K562 (cell line): ENCODE measurements around the gene LAT. TPM values are rescaled to one million over a fixed set of nuclear protein-coding genes. Genes with fewer than 3 reads are reported as not detected.

Source experiments
- ATAC-seq: fragments of 200-7000 bp; cut with Tn5 transposase; 3 replicates; pipeline ENCODE4 v1.9.1; 2020; ENCODE audit warnings: moderate library complexity
- Bru-seq: library from RNA; stranded (reverse); fragments of 400-500 nt; gene quantifications from one replicate; lab custom pipeline; 2021; lab: Mats Ljungman, UMichigan
- BruChase-seq, 2 experiments: library from RNA; stranded (reverse); fragments of 400-500 nt; gene quantifications; one replicate each; lab custom pipeline; 2021; lab: Mats Ljungman, UMichigan
- BruUV-seq: library from RNA; stranded (reverse); fragments of 400-500 nt; replicated peaks from 2 replicates; lab custom pipeline; 2021; lab: Mats Ljungman, UMichigan
- CTCF ChIA-PET: fragments of 300-600 bp; formaldehyde crosslinking; extraction: SDS; loops from one replicate; lab custom pipeline; 2021; ENCODE audit warnings: low intra/inter-chr PET ratio; lab: Yijun Ruan, JAX
- POLR2A ChIA-PET: fragments of 300-600, 350-650 bp; sonication (Branson Sonifier 250); formaldehyde crosslinking; extraction: SDS; loops from one replicate; lab custom pipeline; 2021; ENCODE audit warnings: antibody characterized with exemption, inconsistent platforms; lab: Yijun Ruan, JAX
- DNase-seq, 4 experiments: peaks; one replicate each; pipeline versions ENCODE4 v3.0.0 to v3.0.0-alpha.2; 2011 to 2018; ENCODE audit warnings: low spot score in 3 of 4, mixed read lengths in 3 of 4; ENCODE audit errors: extremely low read depth in 1 of 4
- FAIRE-seq: peaks from 2 replicates; lab custom pipeline; 2011; peaks lifted over from hg19 to GRCh38; lab: Jason Lieb, UNC
- H2AFZ ChIP-seq: 2 replicates; pipeline ENCODE4 v1.6.0; 2011; ENCODE audit warnings: low read depth, low read length, control low read depth, inconsistent platforms
- H3K27ac ChIP-seq: fragments of 200-600 bp; 3 replicates; pipeline ENCODE4 v1.8.0; 2011; ENCODE audit warnings: low read depth, mild to moderate bottlenecking, control low read depth, inconsistent platforms, low read length, moderate library complexity, mixed read lengths; ENCODE audit errors: extremely low read depth
- H3K27me3 ChIP-seq, 2 experiments: fragments of 300-600 bp in 1 of 2; 2 replicates in 1 of 2; 3 replicates in 1 of 2; pipeline versions ENCODE4 v1.6.0 to v1.8.0; 2011; ENCODE audit warnings: inconsistent platforms in 2 of 2, low read length in 2 of 2, mild to moderate bottlenecking in 1 of 2, mixed read lengths in 1 of 2, moderate library complexity in 1 of 2; ENCODE audit not compliant: control insufficient read depth in 2 of 2, insufficient read depth in 2 of 2
- H3K36me3 ChIP-seq: fragments of 300-600 bp; 3 replicates; pipeline ENCODE4 v1.8.0; 2011; ENCODE audit warnings: mild to moderate bottlenecking, low read length, inconsistent platforms; ENCODE audit not compliant: control insufficient read depth, insufficient read depth
- H3K4me1 ChIP-seq, 2 experiments: fragments of 200-600 bp in 1 of 2; replicated peaks in 1 of 2; 2 replicates in 1 of 2; 3 replicates in 1 of 2; pipeline versions ENCODE4 v1.5.1 to v1.8.0; 2011; ENCODE audit warnings: inconsistent platforms in 2 of 2, low read length in 2 of 2, mild to moderate bottlenecking in 1 of 2, mixed read lengths in 1 of 2, moderate library complexity in 1 of 2; ENCODE audit not compliant: control insufficient read depth in 2 of 2, insufficient read depth in 2 of 2
- H3K4me2 ChIP-seq: 2 replicates; pipeline ENCODE4 v1.6.1; 2011; ENCODE audit warnings: low read length, control low read depth, inconsistent platforms, mixed read lengths; ENCODE audit not compliant: insufficient read depth
- H3K4me3 ChIP-seq: fragments of 200-600 bp; sonication (generic), shearing (Covaris generic); 2 replicates; pipeline ENCODE4 v1.5.1; 2016; ENCODE audit warnings: control low read depth, inconsistent platforms
- H3K79me2 ChIP-seq: fragments of 200-600 bp; 3 replicates; pipeline ENCODE4 v1.8.0; 2011; ENCODE audit warnings: low read length, inconsistent platforms; ENCODE audit not compliant: control insufficient read depth, insufficient read depth
- H3K9ac ChIP-seq, 2 experiments: 2 replicates each; pipeline versions ENCODE4 v1.6.0 to v1.6.1; 2011; ENCODE audit warnings: low read depth in 2 of 2, low read length in 2 of 2, control low read depth in 1 of 2, inconsistent platforms in 1 of 2, mild to moderate bottlenecking in 1 of 2, mixed read lengths in 1 of 2; ENCODE audit not compliant: insufficient read depth in 1 of 2
- H3K9me1 ChIP-seq: one replicate; pipeline ENCODE4 v1.6.0; 2011; ENCODE audit warnings: inconsistent platforms, mild to moderate bottlenecking, low read length, moderate library complexity; ENCODE audit not compliant: control insufficient read depth, insufficient read depth
- H3K9me3 ChIP-seq: replicated peaks from 2 replicates; pipeline ENCODE4 v1.5.1; 2011; ENCODE audit warnings: low read depth, low read length, inconsistent platforms; ENCODE audit not compliant: control insufficient read depth, insufficient read depth
- H4K20me1 ChIP-seq: replicated peaks from 2 replicates; pipeline ENCODE4 v1.6.1; 2011; ENCODE audit warnings: low read length, inconsistent platforms, mixed read lengths; ENCODE audit not compliant: control insufficient read depth, insufficient read depth
- CC2D1A ChIP-seq: fragments of 450-650 bp; IDR thresholded peaks from 2 replicates; pipeline ENCODE4 v1.6.1; 2017; ENCODE audit warnings: mild to moderate bottlenecking
- ESRRB ChIP-seq: fragments of 250-450 bp; sonication (Bioruptor Pico); IDR thresholded peaks from 2 replicates; pipeline ENCODE4 v1.5.0; 2020; ENCODE audit warnings: mild to moderate bottlenecking, moderate library complexity, borderline replicate concordance
- ETS2 ChIP-seq: IDR thresholded peaks from 2 replicates; pipeline ENCODE4 v1.6.1; 2016; ENCODE audit warnings: borderline replicate concordance, missing genetic modification characterization, mild to moderate bottlenecking, moderate library complexity, missing compliant biosample characterization; ENCODE audit not compliant: poor library complexity, severe bottlenecking
- HCFC1 ChIP-seq: IDR thresholded peaks from 2 replicates; pipeline ENCODE4 v1.6.1; 2012; ENCODE audit warnings: low read depth, low read length, improper control_type of control experiment
- RBBP5 ChIP-seq: fragments of 200-600 bp; sonication (generic); IDR thresholded peaks from 2 replicates; pipeline ENCODE4 v1.6.1; 2012; ENCODE audit warnings: borderline replicate concordance, mild to moderate bottlenecking, low read length, control low read depth, inconsistent platforms; ENCODE audit not compliant: insufficient read depth, poor library complexity, severe bottlenecking
- ZC3H4 ChIP-seq: sonication (generic); formaldehyde crosslinking; IDR thresholded peaks from 2 replicates; pipeline ENCODE4 v1.9.0; 2021; ENCODE audit warnings: missing genetic modification reagents, borderline replicate concordance
- ZNF121 ChIP-seq: sonication (generic); formaldehyde crosslinking; conservative IDR thresholded peaks from 2 replicates; pipeline ENCODE4 v1.8.0; 2022; ENCODE audit warnings: missing genetic modification reagents
- WGBS: fragments of 100-300 bp; shearing (Covaris generic); methylation state at CpG from one replicate; pipeline ENCODE4 v1.1.6; 2016; ENCODE audit warnings: low coverage, mixed read lengths; ENCODE audit not compliant: insufficient coverage; ENCODE audit errors: missing lambda C conversion rate; 5-methylcytosine and 5-hydroxymethylcytosine counted together
- in situ Hi-C: fragments of 300-500 bp; cut with MboI; formaldehyde crosslinking; loops from 4 replicates; pipeline ENCODE4 v1.15.0; 2018; ENCODE audit warnings: inconsistent platforms, mixed read lengths
- intact Hi-C: fragments of 100-400 bp; cut with micrococcal nuclease; formaldehyde crosslinking; loops from 2 replicates; pipeline ENCODE4 v1.14.2; 2022
- long read RNA-seq, 3 experiments: library from polyadenylated mRNA in 2 of 3; library from RNA in 1 of 3; unstranded in 2 of 3; stranded (forward) in 1 of 3; transcript quantifications; one replicate each; pipeline ENCODE4 v2.0.0, GENCODE V29; 2019 to 2022
- polyA minus RNA-seq, 3 experiments: library from RNA; depleted of rRNA, polyadenylated mRNA; stranded (reverse); fragments of >200 nt; gene quantifications; 2 replicates each; pipeline ENCODE4 v1.2.3, GENCODE V29; 2011
- polyA plus RNA-seq, 8 experiments: library from polyadenylated mRNA; depleted of rRNA in 4 of 8; stranded (reverse) in 5 of 8; unstranded in 3 of 8; fragments of >200 nt; fragmentation: Nextera tagmentation in 2 of 8; fragmentation: Illumina TruSeq in 1 of 8; extraction: Ambion mirVana in 2 of 8; extraction: Trizol in 1 of 8; gene quantifications; 2 replicates each; pipeline versions ENCODE4 v1.2.1 to v1.2.3, GENCODE V29; 2011 to 2014; ENCODE audit warnings: inconsistent platforms in 1 of 8, missing spikeins in 1 of 8
- total RNA-seq, 7 experiments: library from RNA; depleted of rRNA in 6 of 7; stranded (reverse); fragments of >200 nt in 6 of 7; fragmentation: Illumina TruSeq in 2 of 7; extraction: Trizol in 2 of 7; gene quantifications; 2 replicates each; pipeline versions ENCODE4 v1.2.1 to v1.2.3, GENCODE V29; 2011 to 2021; ENCODE audit warnings: low replicate concordance in 1 of 7
- TF ChIP-seq, protein P1 (sequence below): fragments of 450-650 bp; IDR thresholded peaks from 2 replicates; pipeline ENCODE4 v1.6.1; 2016; ENCODE audit warnings: low read depth

LAT gene, protein sequence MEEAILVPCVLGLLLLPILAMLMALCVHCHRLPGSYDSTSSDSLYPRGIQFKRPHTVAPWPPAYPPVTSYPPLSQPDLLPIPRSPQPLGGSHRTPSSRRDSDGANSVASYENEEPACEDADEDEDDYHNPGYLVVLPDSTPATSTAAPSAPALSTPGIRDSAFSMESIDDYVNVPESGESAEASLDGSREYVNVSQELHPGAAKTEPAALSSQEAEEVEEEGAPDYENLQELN
- 11.1 and 32.8 TPM in 2 replicates for total RNA-seq (2011; cell fraction: chromatin; rRNA removed; ENCODE audit: low replicate concordance)
- total RNA-seq (2011; cell fraction: nucleolus; rRNA removed), result 20.5 and 21.2 TPM in 2 replicates
- 12.8 and 19.2 TPM in 2 replicates for total RNA-seq (2011; cell fraction: nucleoplasm; rRNA removed)
- 0.95 and 2.1 TPM in 2 replicates for total RNA-seq (2014; rRNA removed)
- total RNA-seq (2014; rRNA removed; fragmentation: Illumina TruSeq; extraction: Trizol), result 0.22 and 0.40 TPM in 2 replicates
- 2.0 and 2.3 TPM in 2 replicates for total RNA-seq (2015; rRNA removed; fragmentation: Illumina TruSeq; extraction: Trizol)
- total RNA-seq (2021), result 2.9 and 4.2 TPM in 2 replicates
- polyA plus RNA-seq (2011; rRNA removed), result 1.9 and 2.0 TPM in 2 replicates
- polyA plus RNA-seq (2011; cell fraction: cytosol; rRNA removed), result 0.86 and 2.0 TPM in 2 replicates
- 22.2 and 50.9 TPM in 2 replicates for polyA plus RNA-seq (2011; cell fraction: nucleus; rRNA removed)
- 2.9 and 5.7 TPM in 2 replicates for polyA plus RNA-seq (2012)
- polyA plus RNA-seq (2014; fragmentation: Illumina TruSeq; extraction: Trizol), result 1.3 and 1.7 TPM in 2 replicates
- under 1 TPM; 0.59 to 0.63 TPM for polyA plus RNA-seq (2014; fragmentation: Nextera tagmentation; extraction: Ambion mirVana)
- 1.6 and 3.2 TPM in 2 replicates for polyA plus RNA-seq (2014; rRNA removed)
- 0.24 and 0.25 TPM in 2 replicates for polyA minus RNA-seq (2011; rRNA and poly(A)+ RNA removed)
- 0.29 TPM in 1 of 2 replicates, not detected in the other for polyA minus RNA-seq (2011; cell fraction: cytosol; rRNA and poly(A)+ RNA removed)
- 2.2 and 3.0 TPM in 2 replicates for polyA minus RNA-seq (2011; cell fraction: nucleus; rRNA and poly(A)+ RNA removed)
- Bru-seq, nascent RNA, result percentile 33 among the genes with signal in this experiment
- percentile 53 among the genes with signal in this experiment for BruChase-seq, experiment 1, labeled RNA remaining after a 2-hour chase
- percentile 50 among the genes with signal in this experiment for BruChase-seq, experiment 2, labeled RNA remaining after a 6-hour chase
- long read RNA-seq, experiment 1, partial matches to known transcripts, result 0 of 2 reads
- long read RNA-seq, experiment 1, other reads (novel, unspliced or antisense), result 0 of 2 reads
- long read RNA-seq, experiment 2, result 0 reads
- long read RNA-seq, experiment 3, result 0 reads

DNA sequence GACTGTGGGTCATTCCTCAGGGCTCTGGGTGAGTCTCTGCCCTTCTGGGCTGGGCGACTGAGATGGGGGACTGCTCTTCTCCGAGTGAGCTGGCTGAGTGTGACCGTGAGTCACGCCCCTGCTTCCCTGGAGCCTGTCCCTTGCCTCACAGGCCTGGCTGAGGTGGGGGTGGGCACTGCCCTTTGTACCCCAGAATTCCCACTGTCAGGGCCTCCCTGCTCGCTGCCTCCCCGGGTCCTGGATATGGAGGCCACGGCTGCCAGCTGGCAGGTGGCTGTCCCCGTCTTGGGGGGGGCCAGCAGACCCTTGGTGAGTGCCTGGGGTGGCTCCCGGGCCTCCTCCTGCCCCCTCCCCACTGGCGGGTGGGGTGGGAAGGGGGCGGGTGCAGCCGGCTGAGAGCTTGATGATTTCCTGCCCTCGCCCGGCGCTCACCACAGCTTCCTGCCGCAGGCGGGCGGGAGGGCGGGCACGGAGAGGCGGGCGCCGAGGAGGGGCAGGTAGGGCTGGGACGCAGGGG lies at the start of gene LAT:
Gene LAT, plus strand, starts transcription at position 434 of the 517 bp plus-strand sequence. CDS start 366 bp downstream, outside the sequence.
- H3K9me3 ChIP-seq, result peaks cover 5% of the 10 kb centered on the region; the same call in 1 of the 2 replicates
- ChIA-PET CTCF (no interaction called here), POLR2A (interaction anchor here (1.3 kb wide), 1 partner anchor 14 kb away, joined by 3 read pairs; no protein-coding TSS in a partner anchor)
- peaks cover 3% of the 10 kb centered on the region for H3K9me1 ChIP-seq
- DNase-seq, result no peak
- peaks cover 0 to 34% of the 10 kb centered on the region in 2 experiments; a peak in 1 of 5 replicates for H3K4me1 ChIP-seq
- H2AFZ ChIP-seq, result no peak within 1 kb of the TSS
- H3K79me2 ChIP-seq, result no peaks in the 10 kb centered on the region
- in situ Hi-C loops, result loop anchor here (10.0 to 25.0 kb wide), 2 partner anchors 100 to 1228 kb away; no protein-coding TSS in a partner anchor
- FAIRE-seq, result no peak
- no peak within 1 kb of the TSS for H3K4me3 ChIP-seq
- TF ChIP-seq ESRRB (CRISPR knock-in tag), result no peak
- TF ChIP-seq ZNF121 (CRISPR knock-in tag), result no peak
- no peak for TF ChIP-seq ZC3H4 (CRISPR knock-in tag)
- TF ChIP-seq RBBP5, result no peak
- TF ChIP-seq ETS2 (tag), result no peak
- TF ChIP-seq CC2D1A, result no peak
- TF ChIP-seq, protein P1, sequence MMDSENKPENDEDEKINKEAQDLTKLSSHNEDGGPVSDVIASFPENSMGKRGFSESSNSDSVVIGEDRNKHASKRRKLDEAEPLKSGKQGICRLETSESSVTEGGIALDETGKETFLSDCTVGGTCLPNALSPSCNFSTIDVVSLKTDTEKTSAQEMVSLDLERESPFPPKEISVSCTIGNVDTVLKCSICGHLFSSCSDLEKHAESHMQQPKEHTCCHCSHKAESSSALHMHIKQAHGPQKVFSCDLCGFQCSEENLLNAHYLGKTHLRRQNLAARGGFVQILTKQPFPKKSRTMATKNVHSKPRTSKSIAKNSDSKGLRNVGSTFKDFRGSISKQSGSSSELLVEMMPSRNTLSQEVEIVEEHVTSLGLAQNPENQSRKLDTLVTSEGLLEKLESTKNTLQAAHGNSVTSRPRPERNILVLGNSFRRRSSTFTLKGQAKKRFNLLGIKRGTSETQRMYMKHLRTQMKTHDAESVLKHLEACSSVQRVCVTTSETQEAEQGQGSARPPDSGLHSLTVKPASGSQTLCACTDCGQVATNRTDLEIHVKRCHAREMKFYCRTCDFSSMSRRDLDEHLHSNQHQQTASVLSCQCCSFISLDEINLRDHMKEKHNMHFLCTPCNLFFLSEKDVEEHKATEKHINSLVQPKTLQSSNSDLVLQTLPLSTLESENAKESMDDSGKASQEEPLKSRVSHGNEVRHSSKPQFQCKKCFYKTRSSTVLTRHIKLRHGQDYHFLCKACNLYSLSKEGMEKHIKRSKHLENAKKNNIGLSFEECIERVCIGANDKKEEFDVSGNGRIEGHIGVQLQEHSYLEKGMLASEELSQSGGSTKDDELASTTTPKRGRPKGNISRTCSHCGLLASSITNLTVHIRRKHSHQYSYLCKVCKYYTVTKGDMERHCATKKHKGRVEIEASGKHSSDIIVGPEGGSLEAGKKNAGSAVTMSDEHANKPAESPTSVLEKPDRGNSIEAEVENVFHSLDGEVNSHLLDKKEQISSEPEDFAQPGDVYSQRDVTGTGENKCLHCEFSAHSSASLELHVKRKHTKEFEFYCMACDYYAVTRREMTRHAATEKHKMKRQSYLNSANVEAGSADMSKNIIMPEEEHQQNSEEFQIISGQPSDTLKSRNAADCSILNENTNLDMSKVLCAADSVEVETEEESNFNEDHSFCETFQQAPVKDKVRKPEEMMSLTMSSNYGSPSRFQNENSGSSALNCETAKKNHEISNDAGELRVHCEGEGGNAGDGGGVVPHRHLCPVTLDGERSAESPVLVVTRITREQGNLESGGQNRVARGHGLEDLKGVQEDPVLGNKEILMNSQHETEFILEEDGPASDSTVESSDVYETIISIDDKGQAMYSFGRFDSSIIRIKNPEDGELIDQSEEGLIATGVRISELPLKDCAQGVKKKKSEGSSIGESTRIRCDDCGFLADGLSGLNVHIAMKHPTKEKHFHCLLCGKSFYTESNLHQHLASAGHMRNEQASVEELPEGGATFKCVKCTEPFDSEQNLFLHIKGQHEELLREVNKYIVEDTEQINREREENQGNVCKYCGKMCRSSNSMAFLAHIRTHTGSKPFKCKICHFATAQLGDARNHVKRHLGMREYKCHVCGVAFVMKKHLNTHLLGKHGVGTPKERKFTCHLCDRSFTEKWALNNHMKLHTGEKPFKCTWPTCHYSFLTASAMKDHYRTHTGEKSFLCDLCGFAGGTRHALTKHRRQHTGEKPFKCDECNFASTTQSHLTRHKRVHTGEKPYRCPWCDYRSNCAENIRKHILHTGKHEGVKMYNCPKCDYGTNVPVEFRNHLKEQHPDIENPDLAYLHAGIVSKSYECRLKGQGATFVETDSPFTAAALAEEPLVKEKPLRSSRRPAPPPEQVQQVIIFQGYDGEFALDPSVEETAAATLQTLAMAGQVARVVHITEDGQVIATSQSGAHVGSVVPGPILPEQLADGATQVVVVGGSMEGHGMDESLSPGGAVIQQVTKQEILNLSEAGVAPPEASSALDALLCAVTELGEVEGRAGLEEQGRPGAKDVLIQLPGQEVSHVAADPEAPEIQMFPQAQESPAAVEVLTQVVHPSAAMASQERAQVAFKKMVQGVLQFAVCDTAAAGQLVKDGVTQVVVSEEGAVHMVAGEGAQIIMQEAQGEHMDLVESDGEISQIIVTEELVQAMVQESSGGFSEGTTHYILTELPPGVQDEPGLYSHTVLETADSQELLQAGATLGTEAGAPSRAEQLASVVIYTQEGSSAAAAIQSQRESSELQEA, result no peak
- TF ChIP-seq HCFC1, result no peak
- H3K9ac ChIP-seq, result peak within 1 kb of the TSS in 1 of 2 experiments; percentile 61; a peak in 1 of 4 replicates
- H3K27me3 ChIP-seq, result no peaks in the 10 kb centered on the region
- no peak for ATAC-seq
- BruUV-seq, result no TSS peak
- 86% methylated on average over 6 of the region's 24 CpGs for whole genome bisulfite sequencing
- H3K36me3 ChIP-seq, result peaks cover 31% of the 10 kb centered on the region
- no peaks in the 10 kb centered on the region for H4K20me1 ChIP-seq
- H3K27ac ChIP-seq, result no peak within 1 kb of the TSS
- intact Hi-C loops, result no loop called here
- H3K4me2 ChIP-seq, result no peak within 1 kb of the TSS
